Activated B cell treated with CpG ODN at 0.5 μM for 24 hours (primary cell): ENCODE data around the gene ELMOD2. TPM values are rescaled to one million over a fixed set of nuclear protein-coding genes. Genes with fewer than 3 reads are reported as not detected.

Experiments
- ATAC-seq: fragments of 200-7000 bp; cut with Tn5 transposase; one replicate; pipeline ENCODE4 v1.10.0; 2021; ENCODE audit warnings: low read depth, mild to moderate bottlenecking, moderate library complexity
- CTCF ChIA-PET: fragments of 350-600 bp; sonication (Branson Sonifier 250); formaldehyde crosslinking; loops from one replicate; lab custom pipeline; 2021; ENCODE audit warnings: antibody characterized with exemption; lab: Charles Lee
- POLR2A ChIA-PET: fragments of 350-600 bp; sonication (Branson Sonifier 250); formaldehyde crosslinking; loops from one replicate; lab custom pipeline; 2021; ENCODE audit warnings: antibody characterized with exemption; lab: Charles Lee
- DNase-seq: peaks from one replicate; pipeline ENCODE4 v3.0.0; 2022
- H3K27ac Mint-ChIP-seq: one replicate; pipeline ENCODE4 v1.8.0; 2020; ENCODE audit warnings: mixed read lengths
- H3K27me3 Mint-ChIP-seq: one replicate; pipeline ENCODE4 v1.8.0; 2021; ENCODE audit warnings: mixed read lengths
- H3K36me3 Mint-ChIP-seq: one replicate; pipeline ENCODE4 v1.8.0; 2021; ENCODE audit warnings: low read depth, mixed read lengths
- H3K4me1 Mint-ChIP-seq: one replicate; pipeline ENCODE4 v1.8.0; 2021; ENCODE audit warnings: mixed read lengths
- H3K4me3 Mint-ChIP-seq: one replicate; pipeline ENCODE4 v1.8.0; 2020; ENCODE audit warnings: mild to moderate bottlenecking, mixed read lengths
- H3K9me3 Mint-ChIP-seq: one replicate; pipeline ENCODE4 v1.8.0; 2020; ENCODE audit warnings: mixed read lengths
- intact Hi-C: fragments of 100-400 bp; cut with micrococcal nuclease; formaldehyde crosslinking; loops from one replicate; pipeline ENCODE4 v1.15.1; 2024
- total RNA-seq: library from RNA; stranded (reverse); gene quantifications from 2 replicates; pipeline ENCODE4 v1.2.3, GENCODE V29; 2022
- TF ChIP-seq, protein P1 (sequence below): fragments of 200-600 bp; IDR thresholded peaks from one replicate; pipeline ENCODE4 v1.8.0; 2022; ENCODE audit warnings: antibody characterized with exemption, mild to moderate bottlenecking

The ELMOD2 gene
- total RNA-seq: 20.4 and 20.8 TPM in 2 replicates

- ChIA-PET POLR2A (interaction anchor here (0.6 to 1.9 kb wide), 10 partner anchors 10 to 1071 kb away, joined by 3 to 11 read pairs (median 4); partner anchors contain the start of genes SCOC and SETD7), CTCF (interaction anchor here (0.7 to 2.3 kb wide), 10 partner anchors 9 to 360 kb away, joined by 3 to 7 read pairs (median 4); partner anchors contain the start of gene SCOC)
- Mint-ChIP-seq H3K27me3 (no peaks in the 10 kb centered on the region), H3K27ac (peak within 1 kb of the TSS; percentile 84), H3K4me1 (peaks cover 14% of the 10 kb centered on the region), H3K9me3 (no peaks in the 10 kb centered on the region), H3K4me3 (peak within 1 kb of the TSS; percentile 90), H3K36me3 (peaks cover 15% of the 10 kb centered on the region)
- TF ChIP-seq, protein P1, sequence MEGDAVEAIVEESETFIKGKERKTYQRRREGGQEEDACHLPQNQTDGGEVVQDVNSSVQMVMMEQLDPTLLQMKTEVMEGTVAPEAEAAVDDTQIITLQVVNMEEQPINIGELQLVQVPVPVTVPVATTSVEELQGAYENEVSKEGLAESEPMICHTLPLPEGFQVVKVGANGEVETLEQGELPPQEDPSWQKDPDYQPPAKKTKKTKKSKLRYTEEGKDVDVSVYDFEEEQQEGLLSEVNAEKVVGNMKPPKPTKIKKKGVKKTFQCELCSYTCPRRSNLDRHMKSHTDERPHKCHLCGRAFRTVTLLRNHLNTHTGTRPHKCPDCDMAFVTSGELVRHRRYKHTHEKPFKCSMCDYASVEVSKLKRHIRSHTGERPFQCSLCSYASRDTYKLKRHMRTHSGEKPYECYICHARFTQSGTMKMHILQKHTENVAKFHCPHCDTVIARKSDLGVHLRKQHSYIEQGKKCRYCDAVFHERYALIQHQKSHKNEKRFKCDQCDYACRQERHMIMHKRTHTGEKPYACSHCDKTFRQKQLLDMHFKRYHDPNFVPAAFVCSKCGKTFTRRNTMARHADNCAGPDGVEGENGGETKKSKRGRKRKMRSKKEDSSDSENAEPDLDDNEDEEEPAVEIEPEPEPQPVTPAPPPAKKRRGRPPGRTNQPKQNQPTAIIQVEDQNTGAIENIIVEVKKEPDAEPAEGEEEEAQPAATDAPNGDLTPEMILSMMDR: peak; percentile 72
- intact Hi-C loops: loop anchor here (1.0 to 5.0 kb wide), 13 partner anchors 32 to 1347 kb away; partner anchors contain the start of genes CLGN, ELF2, MAML3 and SCOC
- DNase-seq (peak; percentile 94), ATAC-seq (peak; percentile 99)
Measured at GRCh38 chr4:140523857-140524742, at the start of gene ELMOD2. Gene ELMOD2, plus strand, starts transcription at chr4:140524168. Its CDS starts 1,261 bp downstream, at chr4:140525429.

DNA sequence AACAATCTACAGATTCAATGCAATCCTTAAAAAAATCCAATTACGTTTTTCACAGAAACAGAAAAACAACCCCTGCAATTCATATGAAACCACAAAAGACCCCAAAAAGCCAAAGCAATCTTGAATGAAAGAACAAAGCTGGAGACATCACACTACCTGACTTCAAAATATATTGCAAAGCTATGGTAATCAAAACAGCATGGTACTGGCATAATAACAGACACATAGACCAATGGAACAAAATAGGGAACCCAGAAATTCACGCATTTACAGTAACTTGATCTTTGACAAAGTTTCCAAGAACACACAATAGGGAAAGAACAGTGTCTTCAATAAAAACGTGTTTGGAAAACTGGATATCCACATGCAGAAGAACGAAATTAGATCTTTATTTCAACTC, 40.5 kb upstream of the ELMOD2 start:
- DNase-seq: no peak
- Mint-ChIP-seq H3K4me3 (no peak overlapping the region), H3K36me3 (no peaks in the 10 kb centered on the region), H3K4me1 (no peaks in the 10 kb centered on the region), H3K9me3 (peaks cover 7% of the 10 kb centered on the region), H3K27ac (no peak overlapping the region), H3K27me3 (peaks cover 15% of the 10 kb centered on the region)
- ATAC-seq: no peak
- POLR2A ChIA-PET: no interaction called here
- TF ChIP-seq, protein P1: no peak
- intact Hi-C loops: no loop called here
- CTCF ChIA-PET: no interaction called here

DNA sequence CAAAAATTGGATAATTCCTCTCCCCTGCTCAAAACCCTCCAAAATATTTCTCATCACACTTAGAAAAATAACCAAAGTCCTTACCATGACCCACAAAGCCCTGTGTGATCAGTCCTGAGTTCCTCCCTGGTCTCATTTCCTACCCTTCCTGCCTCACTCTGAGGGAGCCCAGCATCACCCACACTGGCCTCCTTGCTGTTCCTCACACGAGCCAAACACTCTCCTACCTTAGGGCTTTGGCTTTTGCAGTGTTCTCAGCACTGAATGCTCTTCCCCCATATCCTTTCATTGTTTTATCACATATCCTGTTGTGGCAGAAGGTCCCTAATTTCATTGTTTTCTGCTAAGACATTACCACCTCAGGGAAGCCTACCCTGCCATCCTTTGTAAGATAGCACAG, 38.0 kb upstream of the ELMOD2 start:
- intact Hi-C loops: no loop called here
- Mint-ChIP-seq H3K36me3 (no peaks in the 10 kb centered on the region), H3K4me3 (no peak overlapping the region), H3K9me3 (peaks cover 7% of the 10 kb centered on the region), H3K4me1 (no peaks in the 10 kb centered on the region), H3K27me3 (peaks cover 9% of the 10 kb centered on the region), H3K27ac (no peak overlapping the region)
- ChIA-PET CTCF (no interaction called here), POLR2A (no interaction called here)
- ATAC-seq: no peak
- TF ChIP-seq, protein P1: no peak
- no peak for DNase-seq

GRCh38 chr4:140497405-140497746, 26.6 kb upstream of the ELMOD2 start:
- H3K4me1 Mint-ChIP-seq: peaks cover 7% of the 10 kb centered on the region
- TF ChIP-seq, protein P1: no peak
- intact Hi-C loops: no loop called here
- H3K27ac Mint-ChIP-seq: no peak overlapping the region
- H3K36me3 Mint-ChIP-seq: no peaks in the 10 kb centered on the region
- ChIA-PET POLR2A (no interaction called here), CTCF (no interaction called here)
- peak overlapping the region; percentile 20 for H3K4me3 Mint-ChIP-seq
- DNase-seq (no peak), ATAC-seq (no peak)
- peaks cover 55% of the 10 kb centered on the region for H3K27me3 Mint-ChIP-seq
- no peaks in the 10 kb centered on the region for H3K9me3 Mint-ChIP-seq
